ENCODE data around the gene KIAA1671.

The KIAA1671 gene

GRCh38 chr22:25165785-25166184 is 213.3 kb downstream of the KIAA1671 start:
- no peak overlapping the region for H3K4me3 ChIP-seq (ENCODE audit: low read depth, low read length)
- TF ChIP-seq, protein P1, sequence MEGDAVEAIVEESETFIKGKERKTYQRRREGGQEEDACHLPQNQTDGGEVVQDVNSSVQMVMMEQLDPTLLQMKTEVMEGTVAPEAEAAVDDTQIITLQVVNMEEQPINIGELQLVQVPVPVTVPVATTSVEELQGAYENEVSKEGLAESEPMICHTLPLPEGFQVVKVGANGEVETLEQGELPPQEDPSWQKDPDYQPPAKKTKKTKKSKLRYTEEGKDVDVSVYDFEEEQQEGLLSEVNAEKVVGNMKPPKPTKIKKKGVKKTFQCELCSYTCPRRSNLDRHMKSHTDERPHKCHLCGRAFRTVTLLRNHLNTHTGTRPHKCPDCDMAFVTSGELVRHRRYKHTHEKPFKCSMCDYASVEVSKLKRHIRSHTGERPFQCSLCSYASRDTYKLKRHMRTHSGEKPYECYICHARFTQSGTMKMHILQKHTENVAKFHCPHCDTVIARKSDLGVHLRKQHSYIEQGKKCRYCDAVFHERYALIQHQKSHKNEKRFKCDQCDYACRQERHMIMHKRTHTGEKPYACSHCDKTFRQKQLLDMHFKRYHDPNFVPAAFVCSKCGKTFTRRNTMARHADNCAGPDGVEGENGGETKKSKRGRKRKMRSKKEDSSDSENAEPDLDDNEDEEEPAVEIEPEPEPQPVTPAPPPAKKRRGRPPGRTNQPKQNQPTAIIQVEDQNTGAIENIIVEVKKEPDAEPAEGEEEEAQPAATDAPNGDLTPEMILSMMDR (IDR thresholded peaks at IDR 0.05; ENCODE audit: low read depth, low read length), result no peak

- TF ChIP-seq, protein P1 (IDR thresholded peaks at IDR 0.05; ENCODE audit: low read depth, low read length), result no peak
- H3K4me3 ChIP-seq (ENCODE audit: low read depth, low read length), result no peak overlapping the region
Observed at GRCh38 chr22:25166266-25167040, 213.9 kb downstream of the KIAA1671 start.

DNA sequence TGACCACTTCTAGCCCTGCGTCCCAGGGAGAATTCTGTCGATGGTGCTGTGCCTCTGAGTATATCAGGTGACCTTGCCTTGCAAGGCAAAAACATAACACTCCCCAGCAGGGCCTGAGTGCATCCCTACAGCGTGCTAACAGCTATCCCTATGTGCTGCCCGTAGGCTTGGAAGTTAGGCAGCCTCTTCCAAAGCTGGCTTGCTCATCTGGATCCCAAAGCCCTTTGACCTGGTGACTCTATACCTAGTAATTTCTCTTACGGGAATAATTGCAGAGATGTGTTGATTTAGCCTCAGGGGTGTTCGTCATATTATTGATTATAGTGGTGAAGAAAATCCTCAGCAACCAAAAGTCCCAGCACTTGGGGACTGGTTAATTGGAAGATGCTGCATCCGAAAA is 214.6 kb downstream of the KIAA1671 start:
- H3K4me3 ChIP-seq (ENCODE audit: low read depth, low read length), result no peak overlapping the region
- TF ChIP-seq, protein P1 (IDR thresholded peaks at IDR 0.05; ENCODE audit: low read depth, low read length), result no peak

DNA sequence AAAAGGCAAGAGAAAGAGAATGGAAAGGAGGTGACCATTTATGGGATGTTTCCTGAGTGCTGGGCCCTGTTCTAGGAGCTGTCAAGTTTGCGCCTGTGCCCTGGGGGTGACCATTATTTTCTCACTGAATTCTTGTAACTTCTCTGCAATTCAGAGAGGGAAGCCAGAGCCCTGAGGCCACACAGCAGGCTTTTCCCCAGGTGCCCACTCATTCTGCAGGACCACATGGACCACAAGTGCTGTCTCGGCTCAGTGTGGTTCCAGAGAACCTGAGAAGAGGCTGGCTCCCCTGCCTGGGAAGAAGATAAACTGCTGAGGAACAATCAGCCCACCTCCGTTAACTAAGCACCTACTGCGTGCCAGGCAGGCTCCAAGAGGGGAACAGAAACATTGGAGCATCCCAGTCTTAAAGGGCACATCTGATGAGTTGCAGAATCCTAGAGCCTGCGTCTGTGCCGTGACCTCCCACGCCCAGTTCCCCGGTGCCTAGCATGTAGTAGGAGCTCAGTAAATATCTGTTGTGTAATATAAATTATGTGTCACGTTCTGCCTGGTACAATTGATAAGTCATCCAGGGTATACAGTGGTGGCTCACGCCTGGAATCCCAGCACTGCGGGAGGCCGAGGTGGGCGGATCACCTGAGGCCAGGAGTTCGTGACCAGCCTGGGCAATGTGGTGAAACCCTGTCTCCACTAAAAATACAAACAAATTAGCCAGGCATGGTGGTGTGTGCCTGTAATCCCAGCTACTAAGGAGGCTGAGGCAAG is 215.5 kb downstream of the KIAA1671 start:
- H3K4me3 ChIP-seq (ENCODE audit: low read depth, low read length), result no peak overlapping the region
- TF ChIP-seq, protein P1 (IDR thresholded peaks at IDR 0.05; ENCODE audit: low read depth, low read length), result no peak

- TF ChIP-seq, protein P1 (IDR thresholded peaks at IDR 0.05; ENCODE audit: low read depth, low read length), result no peak
- H3K4me3 ChIP-seq (ENCODE audit: low read depth, low read length), result no peak overlapping the region
Observed at GRCh38 chr22:25169278-25170031, 216.9 kb downstream of the KIAA1671 start.

- no peak overlapping the region for H3K4me3 ChIP-seq (ENCODE audit: low read depth, low read length)
- TF ChIP-seq, protein P1 (IDR thresholded peaks at IDR 0.05; ENCODE audit: low read depth, low read length), result no peak
Observed at GRCh38 chr22:25170426-25170980, 218.0 kb downstream of the KIAA1671 start.

Data from WI38 (cell line).